NCI-H2107 (cell line): ENCODE measurements around the gene ZNF385B.
"Not testable (repeated sequence)": the region's sequence is repeated elsewhere in the genome, so short reads cannot be mapped to it uniquely, and the experiment has no call there.

Experiments used
- DNase-seq: peaks from one replicate; lab custom pipeline; 2025; lab: John Stamatoyannopoulos, UW

ZNF385B gene

GRCh38 chr2:179631769-179632385 lies 229.5 kb downstream of the ZNF385B start:
- not testable (repeated sequence) for DNase-seq

- not testable (repeated sequence) for DNase-seq
Measured at GRCh38 chr2:179629776-179630175, 231.6 kb downstream of the ZNF385B start.

- DNase-seq = no peak
Measured at GRCh38 chr2:179626261-179626660, 235.2 kb downstream of the ZNF385B start.

- no peak for DNase-seq
Measured at GRCh38 chr2:179622635-179623300, 238.6 kb downstream of the ZNF385B start.

GRCh38 chr2:179622112-179622511 lies 239.3 kb downstream of the ZNF385B start:
- no peak for DNase-seq

- no peak for DNase-seq
Measured at GRCh38 chr2:179619947-179620467, 241.4 kb downstream of the ZNF385B start.

- no peak for DNase-seq
Measured at GRCh38 chr2:179614121-179614520, 247.3 kb downstream of the ZNF385B start.

GRCh38 chr2:179613701-179614100 lies 247.7 kb downstream of the ZNF385B start:
- DNase-seq = no peak

GRCh38 chr2:179613299-179613651 lies 248.1 kb downstream of the ZNF385B start:
- no peak for DNase-seq

- no peak for DNase-seq
Measured at GRCh38 chr2:179612591-179613298, 248.7 kb downstream of the ZNF385B start.

GRCh38 chr2:179612108-179612507 lies 249.3 kb downstream of the ZNF385B start:
- no peak for DNase-seq

GRCh38 chr2:179606141-179606540 lies 255.3 kb downstream of the ZNF385B start:
- DNase-seq = no peak

GRCh38 chr2:179605341-179605740 lies 256.1 kb downstream of the ZNF385B start:
- DNase-seq = no peak

- DNase-seq = no peak
Measured at GRCh38 chr2:179604598-179604997, 256.8 kb downstream of the ZNF385B start.

GRCh38 chr2:179602452-179602851 lies 259.0 kb downstream of the ZNF385B start:
- no peak for DNase-seq

GRCh38 chr2:179596018-179596417 lies 265.4 kb downstream of the ZNF385B start:
- no peak for DNase-seq

GRCh38 chr2:179595284-179595683 lies 266.1 kb downstream of the ZNF385B start:
- DNase-seq = no peak

GRCh38 chr2:179594268-179595112 lies 266.9 kb downstream of the ZNF385B start:
- no peak for DNase-seq

GRCh38 chr2:179593323-179593722 lies 268.1 kb downstream of the ZNF385B start:
- DNase-seq = no peak

GRCh38 chr2:179592167-179592936 lies 269.1 kb downstream of the ZNF385B start:
- no peak for DNase-seq

GRCh38 chr2:179591690-179592089 lies 269.7 kb downstream of the ZNF385B start:
- DNase-seq = no peak
